GM10266 (cell line): ENCODE measurements around the gene CLEC2L.

Source experiments
- DNase-seq: peaks from one replicate; pipeline ENCODE4 v3.0.0; 2012; ENCODE audit errors: extremely low spot score
- CTCF ChIP-seq: IDR thresholded peaks from 2 replicates; pipeline ENCODE4 v1.5.1; 2012; ENCODE audit warnings: mild to moderate bottlenecking, low read depth; ENCODE audit not compliant: control insufficient read depth, insufficient read depth; ENCODE audit errors: missing control alignments

CLEC2L gene

DNA sequence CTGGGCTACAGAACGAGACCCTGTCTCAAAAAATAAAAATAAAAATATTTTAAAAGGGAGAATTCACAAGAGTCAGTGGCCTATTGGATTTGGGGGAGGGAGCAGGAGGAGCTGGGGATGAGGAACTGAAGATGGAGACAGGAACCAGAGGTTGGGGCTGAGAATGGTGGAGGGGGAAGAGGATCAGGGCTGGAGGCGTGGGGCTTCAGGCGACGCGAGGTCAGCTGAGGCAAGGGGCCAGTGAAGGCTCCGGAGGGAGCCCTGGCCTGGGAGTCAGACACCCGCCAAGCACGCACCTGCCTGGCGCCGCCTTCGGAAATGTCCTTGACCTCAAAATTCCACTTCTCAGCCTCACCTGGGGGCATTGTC is 671 bp upstream of the CLEC2L start:
- DNase-seq: no peak
- TF ChIP-seq CTCF: no peak

DNA sequence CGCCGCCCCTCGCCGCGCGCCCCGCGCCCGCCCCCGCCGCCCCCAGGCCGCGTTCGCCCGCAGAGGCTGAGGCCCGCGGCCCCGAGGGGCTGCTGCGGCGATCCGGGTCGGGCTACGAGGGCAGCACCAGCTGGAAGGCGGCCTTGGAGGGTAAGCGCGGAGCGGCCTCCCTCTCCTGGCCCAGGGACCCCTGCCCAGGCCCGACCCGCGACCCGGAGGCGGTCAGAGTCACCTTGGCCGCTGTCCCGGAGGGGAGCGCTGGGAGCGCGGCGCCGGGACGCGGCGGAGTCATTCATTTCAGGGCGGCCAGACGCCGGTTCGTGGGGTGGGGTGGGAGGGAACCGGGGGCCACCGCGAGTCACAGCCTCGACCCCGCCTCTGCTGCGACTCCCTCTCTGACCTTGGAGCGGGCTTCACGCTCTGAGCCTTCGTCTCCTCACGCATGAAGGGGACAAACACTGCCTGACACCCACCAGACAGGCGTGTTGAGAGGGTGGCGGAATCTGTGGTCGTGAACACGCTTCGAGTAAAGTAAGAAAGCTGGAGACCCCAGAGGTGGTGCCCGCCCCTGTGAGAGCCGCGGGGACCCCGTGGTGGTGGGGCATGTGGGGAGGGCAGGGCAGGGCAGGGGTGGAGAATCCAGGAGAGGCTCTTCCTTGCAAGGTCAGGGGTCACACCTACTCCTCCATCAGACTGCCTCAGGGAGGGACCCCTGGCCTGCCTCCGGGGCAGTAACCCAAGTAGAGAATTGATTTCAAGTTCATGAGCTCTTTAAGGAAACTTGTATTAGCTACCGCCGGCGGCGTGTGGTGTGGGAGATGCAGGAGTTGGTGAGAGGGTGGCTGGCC is 707 bp downstream of the CLEC2L start:
- TF ChIP-seq CTCF: no peak

DNA sequence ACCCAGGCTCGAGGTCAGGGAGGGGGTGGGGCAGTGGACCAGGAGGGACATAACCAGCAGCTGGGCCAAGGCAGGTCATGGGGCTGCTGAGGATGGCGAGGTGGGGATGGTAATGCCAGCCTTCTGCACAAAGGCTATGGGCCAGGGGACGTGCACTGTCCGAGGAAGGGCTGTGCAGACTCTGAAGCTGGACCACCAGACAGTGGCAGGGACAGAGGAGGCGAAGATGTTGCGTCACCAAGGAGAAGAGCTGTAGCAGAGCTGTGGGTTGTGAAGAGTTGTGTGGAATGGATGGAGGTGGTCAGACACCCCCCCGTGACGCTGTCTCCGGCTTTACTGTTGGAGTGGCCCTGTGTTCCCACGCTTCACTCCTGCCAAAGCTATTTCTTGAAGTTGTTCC is 1.8 kb downstream of the CLEC2L start:
- no peak for DNase-seq
- TF ChIP-seq CTCF: no peak

More for the DNA sequence above, 707 bp downstream of the CLEC2L start:
- DNase-seq: no peak

GRCh38 chr7:139525750-139526149 is 2.3 kb downstream of the CLEC2L start:
- TF ChIP-seq CTCF: no peak

DNA sequence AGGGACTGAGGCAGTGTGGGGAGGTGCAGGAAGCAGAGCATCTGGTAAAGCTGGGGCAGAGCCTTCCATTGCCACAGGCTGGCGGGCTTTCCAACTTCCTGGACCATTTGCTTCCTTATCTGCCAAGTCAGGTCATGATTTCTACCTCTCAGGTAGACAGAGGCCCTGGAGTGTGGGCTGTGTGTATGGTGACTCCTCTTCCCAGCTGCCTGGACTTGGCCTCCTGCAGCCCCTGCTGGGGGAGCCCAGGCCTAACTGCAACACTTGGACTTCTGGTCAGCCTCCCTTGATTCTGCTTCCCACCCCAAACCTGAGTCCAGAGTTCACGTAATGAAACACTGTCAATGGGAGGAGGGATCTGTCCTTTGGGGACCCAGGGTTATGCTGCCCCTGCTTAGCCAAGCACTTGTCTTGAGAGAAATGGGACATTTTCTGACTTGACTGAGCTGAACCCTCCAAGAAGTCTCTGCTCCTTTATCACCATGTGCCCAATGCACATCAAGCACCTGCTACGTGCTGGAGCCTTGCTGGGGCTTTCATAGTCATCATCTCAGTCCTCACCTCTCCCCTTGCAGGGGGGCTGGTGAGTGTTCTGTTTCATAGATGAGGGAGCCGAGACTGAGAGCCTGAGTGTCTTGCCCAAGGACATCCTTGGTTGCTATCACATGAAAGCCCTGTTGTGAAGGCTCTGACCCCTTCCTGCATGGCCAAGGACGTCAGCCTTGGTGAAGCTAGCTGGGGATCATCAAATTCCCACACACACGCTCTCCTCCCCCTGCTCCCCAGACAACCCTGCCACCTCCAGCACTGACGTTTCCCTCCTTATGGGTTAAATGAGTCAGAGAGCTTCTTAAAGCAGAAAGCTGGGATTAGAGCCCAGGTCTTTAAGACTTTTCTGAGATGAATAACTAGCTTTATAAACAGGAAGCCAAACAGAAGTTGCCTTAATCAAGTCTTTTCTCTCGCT is 3.4 kb downstream of the CLEC2L start:
- TF ChIP-seq CTCF: no peak
- DNase-seq: no peak

More at GRCh38 chr7:139525750-139526149, 2.3 kb downstream of the CLEC2L start:
- no peak for DNase-seq

DNA sequence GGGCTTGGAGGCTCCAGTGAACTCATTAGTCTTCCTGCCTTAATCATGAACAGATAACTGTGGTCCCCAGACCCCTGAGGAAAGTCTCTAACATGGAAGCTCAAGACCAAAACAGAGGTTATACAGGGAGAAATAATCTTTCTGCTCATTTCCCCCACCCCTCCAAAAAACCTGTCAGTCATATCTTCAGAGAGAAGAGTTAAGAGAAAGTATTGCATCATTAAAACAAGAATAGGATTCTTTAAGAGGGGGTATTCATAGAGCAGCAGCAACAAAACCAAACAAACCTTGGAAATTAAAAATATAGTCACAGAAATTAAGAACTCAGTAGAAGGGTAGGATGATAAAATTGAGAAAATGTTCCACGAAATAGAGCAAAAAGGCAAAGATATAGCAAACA is 7.6 kb downstream of the CLEC2L start:
- TF ChIP-seq CTCF: no peak
- no peak for DNase-seq

DNA sequence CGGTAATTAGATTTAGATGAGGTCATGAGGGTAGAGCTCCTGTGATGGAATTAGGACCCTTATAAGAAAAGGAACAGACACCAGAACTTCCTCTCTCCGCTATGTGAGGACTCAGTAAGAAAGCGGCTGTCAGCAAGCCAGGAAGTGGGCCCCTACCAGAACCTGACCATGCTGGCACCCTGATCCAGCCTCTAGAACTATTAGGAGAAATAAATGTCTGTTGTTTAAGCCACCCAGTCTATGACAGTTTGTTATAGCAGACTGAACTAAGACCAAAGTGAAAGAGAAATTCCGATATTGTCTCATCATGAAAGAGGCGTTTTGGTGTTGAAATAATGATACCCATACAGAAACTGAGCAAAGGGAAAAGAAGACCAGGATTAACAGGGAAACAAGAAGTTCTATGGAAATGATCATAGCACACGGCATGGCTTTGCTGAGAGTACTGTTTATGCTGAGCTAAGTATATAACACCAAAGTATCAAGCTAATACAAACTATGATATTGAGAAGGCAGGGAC is 9.2 kb downstream of the CLEC2L start:
- TF ChIP-seq CTCF: no peak
- DNase-seq: no peak
